ENCODE measurements around the gene CLCN3.
"Not testable (repeated sequence)": the region's sequence is repeated elsewhere in the genome, so short reads cannot be mapped to it uniquely, and the experiment has no call there.

Gene CLCN3

DNA sequence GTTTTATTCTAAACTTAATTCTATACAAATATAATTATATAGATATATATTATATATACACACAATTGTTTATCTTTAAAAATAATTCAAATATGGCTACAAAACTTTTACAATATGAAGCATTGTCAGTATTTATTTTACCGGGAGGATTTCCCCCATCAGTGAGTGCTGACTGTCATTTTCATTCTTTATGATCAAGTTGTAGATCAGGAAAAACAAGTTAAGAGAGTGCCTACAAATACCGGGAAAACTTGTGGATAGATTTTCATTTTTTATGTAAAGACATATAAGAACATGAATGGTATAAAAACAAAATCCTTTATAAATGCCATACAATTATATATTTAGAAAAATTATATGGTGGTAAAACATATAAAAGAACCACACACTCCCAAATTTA is 37.8 kb downstream of the CLCN3 start:
- no peak for DNase-seq

GRCh38 chr4:169658975-169659715 is 38.8 kb downstream of the CLCN3 start:
- DNase-seq = no peak

GRCh38 chr4:169659716-169660670 is 39.6 kb downstream of the CLCN3 start:
- peak; percentile 51 for DNase-seq

DNA sequence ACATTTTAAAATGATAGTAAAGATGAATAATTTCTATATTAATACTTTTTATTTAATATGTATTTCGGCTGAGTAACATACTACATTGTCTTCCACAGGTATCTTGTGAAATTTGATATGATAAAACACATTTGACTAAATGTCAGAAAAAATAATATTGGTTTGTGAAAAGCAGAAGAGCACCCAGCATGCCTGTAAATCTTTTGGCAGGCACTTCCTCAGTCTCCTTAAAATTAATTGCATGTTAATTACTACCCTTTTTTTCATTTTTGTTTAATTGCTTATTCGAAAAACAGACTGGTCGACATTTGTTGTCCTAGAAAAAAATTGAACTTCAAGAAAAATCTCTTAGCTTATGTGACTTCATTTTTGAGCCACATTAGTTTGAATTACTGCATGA is 40.6 kb downstream of the CLCN3 start:
- no peak for DNase-seq

- no peak for DNase-seq
Measured at GRCh38 chr4:169661761-169662160, 41.4 kb downstream of the CLCN3 start.

- no peak for DNase-seq
Measured at GRCh38 chr4:169662206-169662605, 41.8 kb downstream of the CLCN3 start.

- no peak for DNase-seq
Measured at GRCh38 chr4:169663402-169663801, 43.0 kb downstream of the CLCN3 start.

DNA sequence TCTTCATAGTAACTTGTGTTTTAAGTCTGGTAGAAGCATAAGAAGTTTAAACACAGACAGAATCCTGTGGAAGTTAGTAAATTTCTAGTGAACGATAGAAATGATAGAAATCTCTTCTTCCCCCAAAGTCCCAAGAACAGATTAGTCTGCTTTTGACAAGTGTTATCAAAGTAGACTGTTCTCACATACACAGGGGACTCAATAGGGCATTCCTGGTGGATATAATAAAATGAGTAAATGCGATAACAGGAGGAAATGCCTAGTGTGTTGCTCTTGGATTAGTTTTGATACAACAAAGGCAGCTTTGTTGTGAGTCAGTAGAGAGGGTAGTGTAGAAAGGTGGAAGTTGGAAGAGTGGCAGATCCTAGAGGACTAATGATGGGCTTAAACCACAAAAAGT is 43.5 kb downstream of the CLCN3 start:
- DNase-seq = no peak

GRCh38 chr4:169664615-169665014 is 44.2 kb downstream of the CLCN3 start:
- no peak for DNase-seq

- DNase-seq = no peak
Measured at GRCh38 chr4:169665046-169665737, 44.8 kb downstream of the CLCN3 start.

- no peak for DNase-seq
Measured at GRCh38 chr4:169668069-169668721, 47.8 kb downstream of the CLCN3 start.

- DNase-seq = no peak
Measured at GRCh38 chr4:169675825-169676224, 55.4 kb downstream of the CLCN3 start.

DNA sequence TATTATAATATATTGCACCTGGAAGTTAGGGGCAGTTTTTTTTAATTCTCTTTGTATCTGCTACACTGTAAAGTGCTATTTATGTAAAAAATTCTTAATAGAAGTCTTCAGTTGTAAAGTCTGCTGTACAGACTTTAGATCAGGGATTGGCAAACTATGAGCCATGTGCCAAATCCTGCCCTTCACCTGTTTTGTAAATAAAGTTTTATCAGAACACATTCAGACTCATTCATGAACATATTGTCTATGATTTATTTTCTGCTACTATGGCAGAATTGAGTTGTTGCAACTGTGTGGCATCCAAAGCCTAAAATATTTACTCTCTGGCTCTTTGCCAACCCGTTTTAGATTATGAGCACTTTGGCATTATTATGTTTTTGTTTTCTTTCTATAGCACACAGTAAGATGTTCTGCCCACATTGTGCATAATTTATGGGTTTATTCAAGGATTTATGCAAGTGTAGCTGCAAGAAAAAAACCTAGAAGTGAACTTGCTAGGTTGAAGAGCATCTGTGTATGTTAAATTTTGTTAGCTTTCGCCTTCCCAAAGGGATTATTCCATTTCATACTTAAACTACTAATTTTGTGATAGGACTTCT is 56.9 kb downstream of the CLCN3 start:
- no peak for DNase-seq

DNA sequence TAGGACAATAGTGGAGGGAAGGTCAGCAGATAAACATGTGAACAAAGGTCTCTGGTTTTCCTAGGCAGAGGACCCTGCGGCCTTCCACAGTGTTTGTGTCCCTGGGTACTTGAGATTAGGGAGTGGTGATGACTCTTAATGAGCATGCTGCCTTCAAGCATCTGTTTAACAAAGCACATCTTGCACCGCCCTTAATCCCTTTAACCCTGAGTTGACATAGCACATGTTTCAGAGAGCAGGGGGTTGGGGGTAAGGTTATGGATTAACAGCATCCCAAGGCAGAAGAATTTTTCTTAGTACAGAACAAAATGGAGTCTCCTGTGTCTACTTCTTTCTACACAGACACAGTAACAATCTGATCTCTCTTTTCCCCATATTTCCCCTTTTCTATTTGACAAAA is 58.1 kb downstream of the CLCN3 start:
- not testable (repeated sequence) for DNase-seq

DNA sequence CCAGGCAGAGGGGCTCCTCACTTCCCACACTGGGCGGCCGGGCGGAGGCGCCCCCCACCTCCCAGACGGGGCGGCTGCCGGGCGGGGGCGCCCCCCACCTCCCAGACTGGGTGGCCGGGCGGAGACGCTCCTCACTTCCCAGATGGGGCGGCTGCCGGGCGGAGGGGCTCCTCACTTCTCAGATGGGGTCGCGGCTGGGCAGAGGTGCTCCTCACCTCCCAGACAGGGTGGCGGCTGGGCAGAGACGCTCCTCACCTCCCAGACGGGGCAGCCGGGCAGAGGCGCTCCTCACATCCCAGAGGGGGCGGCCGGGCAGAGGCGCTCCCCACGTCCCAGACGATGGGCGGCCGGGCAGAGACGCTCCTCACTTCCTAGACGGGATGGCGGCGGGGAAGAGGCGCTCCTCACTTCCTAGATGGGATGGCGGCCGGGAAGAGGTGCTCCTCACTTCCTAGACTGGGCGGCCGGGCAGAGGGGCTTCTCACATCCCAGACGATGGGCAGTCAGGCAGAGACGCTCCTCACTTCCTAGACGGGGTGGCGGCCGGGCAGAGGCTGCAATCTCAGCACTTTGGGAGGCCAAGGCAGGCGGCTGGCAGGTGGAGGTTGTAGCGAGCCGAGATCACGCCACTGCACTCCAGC is 58.7 kb downstream of the CLCN3 start:
- not testable (repeated sequence) for DNase-seq

- DNase-seq = no peak
Measured at GRCh38 chr4:169682372-169683047, 62.1 kb downstream of the CLCN3 start.

GRCh38 chr4:169689681-169690080 is 69.3 kb downstream of the CLCN3 start:
- DNase-seq = no peak

DNA sequence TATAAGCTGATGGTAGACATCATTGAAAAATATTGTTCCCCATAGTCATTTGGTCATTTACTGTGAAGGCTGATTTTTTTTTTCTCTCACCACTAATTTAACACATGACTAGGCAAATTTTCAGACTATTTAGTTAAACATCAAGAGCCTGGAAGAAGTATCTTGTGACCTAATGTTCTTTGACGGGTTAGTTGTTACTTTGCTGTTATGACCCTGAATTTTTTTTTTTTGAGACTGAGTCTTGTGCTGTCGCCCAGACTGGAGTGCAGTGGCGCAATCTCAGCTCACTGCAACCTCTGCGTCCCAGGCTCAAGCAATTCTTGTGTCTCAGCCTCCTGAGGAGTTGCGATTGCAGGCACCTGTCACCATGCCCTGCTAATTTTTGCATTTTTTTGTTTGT is 70.4 kb downstream of the CLCN3 start:
- DNase-seq = no peak

DNA sequence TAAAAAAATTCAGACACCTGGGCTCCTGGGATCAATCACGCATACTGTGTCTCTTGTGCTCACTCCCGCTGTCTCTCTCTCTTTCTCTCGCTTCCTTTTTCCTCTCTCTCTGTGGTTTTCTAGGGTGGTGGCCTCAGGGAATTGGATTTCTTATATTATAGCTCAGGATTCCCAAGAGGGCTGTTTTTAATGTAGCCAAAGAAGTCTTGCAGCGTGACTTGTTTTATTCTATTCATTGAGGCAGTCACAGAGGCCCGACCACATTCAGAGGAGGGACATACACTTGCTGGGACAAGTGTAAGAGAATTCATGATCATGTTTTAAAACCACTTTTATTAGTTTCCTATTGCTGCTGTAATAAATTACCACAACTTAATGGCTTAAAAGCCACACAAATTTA is 78.0 kb downstream of the CLCN3 start:
- DNase-seq = no peak

DNA sequence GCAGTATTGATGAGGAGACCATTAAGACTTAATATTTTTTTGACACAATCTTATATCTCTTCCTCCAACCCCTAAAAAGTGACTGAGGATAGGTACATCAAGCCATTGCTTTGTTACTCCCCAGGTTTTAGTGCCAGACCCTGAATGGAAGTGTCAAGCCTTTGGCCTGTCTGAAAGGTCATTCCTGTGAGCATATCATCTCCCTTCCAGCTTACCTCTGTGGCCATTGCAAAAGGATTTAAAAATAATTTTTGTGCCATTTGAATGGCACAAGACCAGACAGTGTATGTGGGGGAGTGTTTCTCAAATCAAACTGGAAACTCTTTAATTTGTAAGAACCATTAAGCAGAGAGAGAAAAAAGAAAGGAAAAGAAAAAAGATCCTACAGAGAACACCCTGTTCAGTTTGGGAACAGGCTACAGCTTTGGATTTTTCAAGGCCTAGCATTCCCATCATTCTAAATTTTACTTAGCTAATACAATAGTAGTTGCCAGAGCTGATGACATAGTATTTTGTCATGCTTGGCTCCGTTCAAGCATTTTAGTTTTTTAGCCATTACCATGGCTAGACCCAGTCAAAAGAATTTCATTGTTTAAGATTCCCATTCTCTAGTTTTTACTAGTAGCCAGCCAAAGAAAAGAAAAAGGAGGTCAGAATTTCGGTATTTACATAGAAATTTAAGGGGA is 87.7 kb downstream of the CLCN3 start:
- no peak for DNase-seq

DNA sequence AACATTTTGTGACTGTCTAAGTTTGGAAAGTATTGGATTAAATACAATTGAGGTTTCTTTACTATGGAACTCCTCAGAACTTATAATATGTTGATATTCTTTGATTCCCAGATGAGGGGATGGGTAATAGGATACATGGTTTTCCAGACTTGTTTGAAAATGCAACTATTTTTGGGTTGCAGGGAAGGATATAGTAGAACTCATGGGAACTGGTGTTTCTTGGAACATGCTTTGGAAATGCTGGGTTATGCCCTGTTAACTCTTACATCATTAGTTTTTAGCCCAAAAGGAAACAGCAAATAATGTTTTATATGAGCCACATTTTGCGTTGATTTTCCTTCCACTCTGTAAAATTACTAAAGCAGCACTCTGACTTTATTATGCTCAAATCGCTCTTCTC is 95.4 kb downstream of the CLCN3 start:
- DNase-seq = no peak

All from activated CD4-positive, CD25-positive, alpha-beta regulatory T cell treated with anti-CD3 and anti-CD28 coated beads, Interleukin-2, amount 50 U/mL, for 72 hours (primary cell).